ENCODE measurements around the gene BRINP2. TPM values are rescaled to one million over a fixed set of nuclear protein-coding genes. Genes with fewer than 3 reads are reported as not detected.
A peak's percentile ranks its signal among the peaks of the same experiment; 100 is the strongest.

Gene BRINP2
- total and polyA plus RNA-seq, 8 donors, result 0.08 to 0.55 (median 0.15) TPM; not detected in 5

GRCh38 chr1:177302357-177303044 is 131.7 kb downstream of the BRINP2 start:
- H3K36me3 ChIP-seq, result no peaks in the 10 kb centered on the region
- H3K27me3 ChIP-seq, result no peaks in the 10 kb centered on the region
- H3K4me1 ChIP-seq, result peaks cover 0 to 11% (median 5%) of the 10 kb centered on the region in 4 donors
- no peak overlapping the region for H3K27ac ChIP-seq
- intact Hi-C loops (cut with DNase I; ENCODE audit: low total_unique reads), result no loop called here
- no peak overlapping the region for H3K4me3 ChIP-seq
- H3K9me3 ChIP-seq, result no peaks in the 10 kb centered on the region
- TF ChIP-seq EP300 (IDR thresholded peaks at IDR 0.05) (no peak), POLR2A (IDR thresholded peaks at IDR 0.05) (no peak), CTCF (IDR thresholded peaks at IDR 0.05) (no peak), POLR2AphosphoS5 (IDR thresholded peaks at IDR 0.05) (no peak)
- WGBS, 5 donors, result 32 to 64% (median 39%) methylated on average over 7 of the region's 7 CpGs
- peak; percentile 23 to 57 for DNase-seq

- peaks cover 0 to 11% (median 5%) of the 10 kb centered on the region in 4 donors for H3K4me1 ChIP-seq
- intact Hi-C loops (cut with DNase I; ENCODE audit: low total_unique reads), result no loop called here
- H3K27ac ChIP-seq, result no peak overlapping the region
- no peaks in the 10 kb centered on the region for H3K9me3 ChIP-seq
- H3K4me3 ChIP-seq, result no peak overlapping the region
- no peak for TF ChIP-seq POLR2AphosphoS5 (IDR thresholded peaks at IDR 0.05)
- no peak for TF ChIP-seq POLR2A (IDR thresholded peaks at IDR 0.05)
- TF ChIP-seq EP300 (IDR thresholded peaks at IDR 0.05), result no peak
- TF ChIP-seq CTCF (IDR thresholded peaks at IDR 0.05), result no peak
- no peaks in the 10 kb centered on the region for H3K36me3 ChIP-seq
- no peak for DNase-seq
- 49 to 61% (median 54%) methylated on average over 11 of the region's 11 CpGs for WGBS, 5 donors
- H3K27me3 ChIP-seq, result no peaks in the 10 kb centered on the region
Observed at GRCh38 chr1:177305040-177306018, 134.6 kb downstream of the BRINP2 start.

GRCh38 chr1:177306019-177306415 is 135.3 kb downstream of the BRINP2 start:
- H3K27me3 ChIP-seq, result no peaks in the 10 kb centered on the region
- H3K36me3 ChIP-seq, result no peaks in the 10 kb centered on the region
- no peaks in the 10 kb centered on the region for H3K9me3 ChIP-seq
- TF ChIP-seq POLR2A (IDR thresholded peaks at IDR 0.05) (no peak), CTCF (IDR thresholded peaks at IDR 0.05) (no peak), EP300 (IDR thresholded peaks at IDR 0.05) (no peak), POLR2AphosphoS5 (IDR thresholded peaks at IDR 0.05) (no peak)
- H3K27ac ChIP-seq, result no peak overlapping the region
- intact Hi-C loops (cut with DNase I; ENCODE audit: low total_unique reads), result no loop called here
- 20 to 27% (median 24%) methylated on average over 3 of the region's 3 CpGs for WGBS, 5 donors
- H3K4me1 ChIP-seq, result peaks cover 0 to 11% (median 5%) of the 10 kb centered on the region in 4 donors
- DNase-seq, result no peak
- H3K4me3 ChIP-seq, result no peak overlapping the region

GRCh38 chr1:177306981-177307380 is 136.2 kb downstream of the BRINP2 start:
- 80 to 100% (median 88%) methylated on average over 1 of the region's 1 CpG for WGBS, 5 donors
- no peaks in the 10 kb centered on the region for H3K9me3 ChIP-seq
- TF ChIP-seq EP300 (IDR thresholded peaks at IDR 0.05) (no peak), POLR2AphosphoS5 (IDR thresholded peaks at IDR 0.05) (no peak), POLR2A (IDR thresholded peaks at IDR 0.05) (no peak), CTCF (IDR thresholded peaks at IDR 0.05) (no peak)
- peaks cover 0 to 10% (median 5%) of the 10 kb centered on the region in 4 donors for H3K4me1 ChIP-seq
- intact Hi-C loops (cut with DNase I; ENCODE audit: low total_unique reads), result no loop called here
- no peak for DNase-seq
- no peak overlapping the region for H3K4me3 ChIP-seq
- no peaks in the 10 kb centered on the region for H3K36me3 ChIP-seq
- no peaks in the 10 kb centered on the region for H3K27me3 ChIP-seq
- no peak overlapping the region for H3K27ac ChIP-seq

Data from stomach (tissue), 9 donors.